Muscle of arm (tissue), 12 donors: ENCODE data around the gene RPS19. TPM values are rescaled to one million over a fixed set of nuclear protein-coding genes. Genes with fewer than 3 reads are reported as not detected.

ENCODE experiments used
- DNase-seq: peaks from one replicate; pipeline ENCODE4 v3.0.0-alpha.2; 2013
- polyA plus RNA-seq, 12 donors: library from polyadenylated mRNA; unstranded; fragments of 120-200 nt; gene quantifications; one replicate each; pipeline ENCODE4 v1.2.1, GENCODE V29; 2013; ENCODE audit not compliant: insufficient read length in 12 of 12

The RPS19 gene
- polyA plus RNA-seq, 12 donors, result 1,642 to 2,436 (median 1,937) TPM; not detected in 1

DNA sequence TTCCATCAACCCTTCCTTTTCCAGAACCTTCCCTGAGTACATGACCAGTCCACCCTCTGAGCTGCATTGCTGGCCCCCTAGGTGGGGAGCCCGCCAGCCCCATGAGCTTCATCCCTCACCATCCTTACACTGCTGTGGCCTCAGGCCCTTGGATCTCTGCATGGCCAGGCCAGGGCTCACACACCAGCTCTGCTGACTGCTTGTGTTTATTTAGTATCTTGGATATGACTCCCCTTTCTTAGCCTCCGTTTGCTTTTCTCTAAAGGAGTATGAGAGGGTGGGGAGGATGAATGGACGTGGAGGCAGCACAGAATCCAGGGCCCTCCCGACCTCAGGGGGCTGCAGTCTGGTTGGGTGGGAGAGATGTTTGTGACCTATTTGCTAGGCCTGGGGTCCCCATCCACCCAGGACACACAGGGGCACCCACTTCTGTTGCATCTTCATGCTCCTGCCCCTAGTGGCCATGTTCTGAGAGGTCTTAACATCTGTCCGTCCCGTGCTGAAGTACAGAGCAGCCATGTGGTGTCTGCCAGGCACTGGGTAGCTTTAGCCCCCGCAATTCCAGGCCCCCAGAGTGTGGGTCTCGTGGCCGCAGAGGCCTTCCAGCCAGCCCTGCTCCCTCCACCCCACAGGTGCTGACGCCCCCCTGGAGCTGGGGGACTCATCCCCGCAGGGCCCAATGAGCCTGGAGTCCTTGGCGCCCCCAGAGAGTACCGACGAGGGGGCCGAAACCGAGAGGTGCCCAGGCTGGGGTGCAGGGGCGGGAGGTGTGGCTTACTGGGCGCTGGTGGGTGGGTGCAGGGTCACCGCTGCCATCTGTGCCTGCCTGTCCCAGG, 35.9 kb downstream of the RPS19 start:
- no peak for DNase-seq

DNA sequence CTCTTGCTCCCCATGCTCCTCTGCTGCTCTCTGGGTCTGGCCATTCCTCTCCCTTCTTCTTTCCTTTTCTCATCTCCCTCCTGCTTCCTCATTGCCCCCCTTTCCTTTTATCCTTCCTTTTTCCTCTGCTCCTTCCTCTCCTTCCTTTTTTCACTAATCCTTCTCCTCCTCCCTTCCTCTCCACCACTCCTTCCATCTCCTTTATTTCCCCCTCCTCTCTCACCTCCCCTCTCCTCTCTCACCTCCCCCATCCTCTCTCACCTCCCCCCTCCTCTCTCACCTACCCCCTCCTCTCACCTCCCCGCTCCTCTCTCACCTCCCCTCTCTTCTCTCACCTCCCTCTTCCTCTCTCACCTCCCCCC, 36.5 kb downstream of the RPS19 start:
- no peak for DNase-seq

GRCh38 chr19:41897181-41897580, 37.1 kb downstream of the RPS19 start:
- DNase-seq, result no peak

DNA sequence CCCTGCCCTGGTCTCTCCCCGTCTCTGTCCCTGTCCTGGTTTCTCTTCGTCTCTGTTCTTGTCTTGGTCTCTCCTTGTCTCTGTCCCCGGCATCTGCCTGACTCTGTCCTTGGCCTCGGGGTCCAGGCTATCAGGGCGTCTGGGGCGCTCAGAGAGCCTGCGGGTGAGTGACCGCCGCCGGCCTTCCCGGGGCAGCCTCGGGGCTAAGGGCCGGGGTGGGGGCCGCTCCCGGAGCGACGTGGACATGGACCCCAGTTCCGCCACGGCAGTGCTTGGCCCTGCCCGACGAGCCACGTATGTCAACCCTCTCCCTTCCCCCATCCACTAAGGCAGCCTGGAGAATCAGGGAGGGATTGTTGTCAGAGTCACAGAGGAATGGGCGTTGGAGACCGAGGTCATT, 37.8 kb downstream of the RPS19 start:
- DNase-seq, result no peak

GRCh38 chr19:41898235-41898634, 38.2 kb downstream of the RPS19 start:
- DNase-seq, result no peak

- DNase-seq, result no peak
Measured at GRCh38 chr19:41901707-41902360, 41.8 kb downstream of the RPS19 start.

GRCh38 chr19:41902594-41902993, 42.5 kb downstream of the RPS19 start:
- DNase-seq, result no peak

- no peak for DNase-seq
Measured at GRCh38 chr19:41903193-41903953, 43.3 kb downstream of the RPS19 start.

GRCh38 chr19:41904118-41904870, 44.2 kb downstream of the RPS19 start:
- no peak for DNase-seq

- DNase-seq, result no peak
Measured at GRCh38 chr19:41905273-41906002, 45.4 kb downstream of the RPS19 start.

DNA sequence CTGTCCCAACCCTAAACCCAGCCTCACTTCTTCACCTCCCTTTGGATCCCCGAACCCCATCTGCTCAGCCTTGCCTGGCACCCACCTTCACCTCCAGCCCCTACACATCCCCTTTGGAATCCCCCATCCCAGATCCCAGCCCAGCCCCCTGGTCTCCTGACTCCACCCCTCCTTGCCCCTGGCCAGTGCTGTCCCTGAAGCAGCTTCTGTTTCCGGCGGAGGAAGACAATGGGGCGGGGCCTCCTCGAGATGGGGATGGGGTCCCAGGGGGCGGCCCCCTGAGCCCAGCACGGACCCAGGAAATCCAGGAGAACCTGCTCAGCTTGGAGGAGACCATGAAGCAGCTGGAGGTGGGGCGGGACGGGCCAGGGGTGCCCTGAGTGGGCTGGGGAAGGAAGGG, 46.2 kb downstream of the RPS19 start:
- no peak for DNase-seq

- DNase-seq, result no peak
Measured at GRCh38 chr19:41906916-41907680, 47.0 kb downstream of the RPS19 start.

- DNase-seq, result no peak
Measured at GRCh38 chr19:41907994-41908615, 48.0 kb downstream of the RPS19 start.

GRCh38 chr19:41908724-41909464, 48.8 kb downstream of the RPS19 start:
- no peak for DNase-seq

GRCh38 chr19:41909706-41910105, 49.7 kb downstream of the RPS19 start:
- DNase-seq, result no peak

GRCh38 chr19:41910240-41910991, 50.4 kb downstream of the RPS19 start:
- DNase-seq, result no peak

- DNase-seq, result no peak
Measured at GRCh38 chr19:41910992-41911888, 51.2 kb downstream of the RPS19 start.
